Activated B cell treated with CpG ODN at 0.5 μM for 24 hours (primary cell): ENCODE results near the gene PPM1K. TPM values are rescaled to one million over a fixed set of nuclear protein-coding genes. Genes with fewer than 3 reads are reported as not detected.
"Not testable (repeated sequence)": the region's sequence is repeated elsewhere in the genome, so short reads cannot be mapped to it uniquely, and the experiment has no call there.

Source experiments
- ATAC-seq: fragments of 200-7000 bp; cut with Tn5 transposase; one replicate; pipeline ENCODE4 v1.10.0; 2021; ENCODE audit warnings: low read depth, mild to moderate bottlenecking, moderate library complexity
- CTCF ChIA-PET: fragments of 350-600 bp; sonication (Branson Sonifier 250); formaldehyde crosslinking; loops from one replicate; lab custom pipeline; 2021; ENCODE audit warnings: antibody characterized with exemption; lab: Charles Lee
- POLR2A ChIA-PET: fragments of 350-600 bp; sonication (Branson Sonifier 250); formaldehyde crosslinking; loops from one replicate; lab custom pipeline; 2021; ENCODE audit warnings: antibody characterized with exemption; lab: Charles Lee
- DNase-seq: peaks from one replicate; pipeline ENCODE4 v3.0.0; 2022
- H3K27ac Mint-ChIP-seq: one replicate; pipeline ENCODE4 v1.8.0; 2020; ENCODE audit warnings: mixed read lengths
- H3K27me3 Mint-ChIP-seq: one replicate; pipeline ENCODE4 v1.8.0; 2021; ENCODE audit warnings: mixed read lengths
- H3K36me3 Mint-ChIP-seq: one replicate; pipeline ENCODE4 v1.8.0; 2021; ENCODE audit warnings: low read depth, mixed read lengths
- H3K4me1 Mint-ChIP-seq: one replicate; pipeline ENCODE4 v1.8.0; 2021; ENCODE audit warnings: mixed read lengths
- H3K4me3 Mint-ChIP-seq: one replicate; pipeline ENCODE4 v1.8.0; 2020; ENCODE audit warnings: mild to moderate bottlenecking, mixed read lengths
- H3K9me3 Mint-ChIP-seq: one replicate; pipeline ENCODE4 v1.8.0; 2020; ENCODE audit warnings: mixed read lengths
- intact Hi-C: fragments of 100-400 bp; cut with micrococcal nuclease; formaldehyde crosslinking; loops from one replicate; pipeline ENCODE4 v1.15.1; 2024
- total RNA-seq: library from RNA; stranded (reverse); gene quantifications from 2 replicates; pipeline ENCODE4 v1.2.3, GENCODE V29; 2022
- TF ChIP-seq, protein P1 (sequence below): fragments of 200-600 bp; IDR thresholded peaks from one replicate; pipeline ENCODE4 v1.8.0; 2022; ENCODE audit warnings: antibody characterized with exemption, mild to moderate bottlenecking

Gene PPM1K
- total RNA-seq, 1 donor from 2014 or later, result 76.6 TPM

GRCh38 chr4:88320224-88320779, 35.9 kb upstream of the PPM1K start:
- Mint-ChIP-seq H3K4me1 (peaks cover 35% of the 10 kb centered on the region), H3K36me3 (no peaks in the 10 kb centered on the region), H3K9me3 (no peaks in the 10 kb centered on the region), H3K27ac (peak overlapping the region; percentile 97), H3K27me3 (no peaks in the 10 kb centered on the region), H3K4me3 (peak overlapping the region; percentile 80)
- POLR2A ChIA-PET, result interaction anchor here (0.6 to 2.3 kb wide), 14 partner anchors 15 to 1384 kb away, joined by 3 to 100 read pairs (median 4); partner anchors contain the start of genes HERC5, HERC6, HSD17B11 and PPM1K
- DNase-seq (no peak), ATAC-seq (peak; percentile 51)
- TF ChIP-seq, protein P1, sequence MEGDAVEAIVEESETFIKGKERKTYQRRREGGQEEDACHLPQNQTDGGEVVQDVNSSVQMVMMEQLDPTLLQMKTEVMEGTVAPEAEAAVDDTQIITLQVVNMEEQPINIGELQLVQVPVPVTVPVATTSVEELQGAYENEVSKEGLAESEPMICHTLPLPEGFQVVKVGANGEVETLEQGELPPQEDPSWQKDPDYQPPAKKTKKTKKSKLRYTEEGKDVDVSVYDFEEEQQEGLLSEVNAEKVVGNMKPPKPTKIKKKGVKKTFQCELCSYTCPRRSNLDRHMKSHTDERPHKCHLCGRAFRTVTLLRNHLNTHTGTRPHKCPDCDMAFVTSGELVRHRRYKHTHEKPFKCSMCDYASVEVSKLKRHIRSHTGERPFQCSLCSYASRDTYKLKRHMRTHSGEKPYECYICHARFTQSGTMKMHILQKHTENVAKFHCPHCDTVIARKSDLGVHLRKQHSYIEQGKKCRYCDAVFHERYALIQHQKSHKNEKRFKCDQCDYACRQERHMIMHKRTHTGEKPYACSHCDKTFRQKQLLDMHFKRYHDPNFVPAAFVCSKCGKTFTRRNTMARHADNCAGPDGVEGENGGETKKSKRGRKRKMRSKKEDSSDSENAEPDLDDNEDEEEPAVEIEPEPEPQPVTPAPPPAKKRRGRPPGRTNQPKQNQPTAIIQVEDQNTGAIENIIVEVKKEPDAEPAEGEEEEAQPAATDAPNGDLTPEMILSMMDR, result no peak
- CTCF ChIA-PET, result interaction anchor here (1.2 to 2.3 kb wide), 4 partner anchors 36 to 101 kb away, joined by 3 to 18 read pairs (median 8); partner anchors contain the start of genes HERC6 and PPM1K
- intact Hi-C loops, result loop anchor here (1.0 to 2.0 kb wide), 6 partner anchors 36 to 272 kb away; partner anchors contain the start of genes HERC3, HERC5, HERC6 and PPM1K

GRCh38 chr4:88318751-88319350, 34.5 kb upstream of the PPM1K start:
- H3K27ac Mint-ChIP-seq, result peak overlapping the region; percentile 97
- H3K4me3 Mint-ChIP-seq, result no peak overlapping the region
- intact Hi-C loops, result no loop called here
- TF ChIP-seq, protein P1, result no peak
- CTCF ChIA-PET, result no interaction called here
- H3K4me1 Mint-ChIP-seq, result peaks cover 35% of the 10 kb centered on the region
- H3K27me3 Mint-ChIP-seq, result no peaks in the 10 kb centered on the region
- H3K36me3 Mint-ChIP-seq, result no peaks in the 10 kb centered on the region
- H3K9me3 Mint-ChIP-seq, result no peaks in the 10 kb centered on the region
- ATAC-seq, result no peak
- no peak for DNase-seq
- POLR2A ChIA-PET, result no interaction called here

GRCh38 chr4:88315460-88316017, 31.2 kb upstream of the PPM1K start:
- CTCF ChIA-PET, result no interaction called here
- Mint-ChIP-seq H3K27me3 (no peaks in the 10 kb centered on the region), H3K4me1 (peaks cover 23% of the 10 kb centered on the region), H3K27ac (no peak overlapping the region), H3K4me3 (no peak overlapping the region), H3K9me3 (peaks cover 10% of the 10 kb centered on the region), H3K36me3 (no peaks in the 10 kb centered on the region)
- TF ChIP-seq, protein P1, result no peak
- no peak for ATAC-seq
- intact Hi-C loops, result no loop called here
- POLR2A ChIA-PET, result no interaction called here
- no peak for DNase-seq

- H3K27me3 Mint-ChIP-seq, H3K4me3 Mint-ChIP-seq, intact Hi-C loops, H3K4me1 Mint-ChIP-seq, CTCF ChIA-PET, DNase-seq, H3K36me3 Mint-ChIP-seq, H3K27ac Mint-ChIP-seq, ATAC-seq: not testable (repeated sequence)
- H3K9me3 Mint-ChIP-seq, result peaks cover 13% of the 10 kb centered on the region
- POLR2A ChIA-PET, result interaction anchor here (0.6 kb wide), 1 partner anchor 29 kb away, joined by 6 read pairs; the partner anchor contains the start of gene PPM1K
Observed at GRCh38 chr4:88313088-88313624, 28.8 kb upstream of the PPM1K start.

DNA sequence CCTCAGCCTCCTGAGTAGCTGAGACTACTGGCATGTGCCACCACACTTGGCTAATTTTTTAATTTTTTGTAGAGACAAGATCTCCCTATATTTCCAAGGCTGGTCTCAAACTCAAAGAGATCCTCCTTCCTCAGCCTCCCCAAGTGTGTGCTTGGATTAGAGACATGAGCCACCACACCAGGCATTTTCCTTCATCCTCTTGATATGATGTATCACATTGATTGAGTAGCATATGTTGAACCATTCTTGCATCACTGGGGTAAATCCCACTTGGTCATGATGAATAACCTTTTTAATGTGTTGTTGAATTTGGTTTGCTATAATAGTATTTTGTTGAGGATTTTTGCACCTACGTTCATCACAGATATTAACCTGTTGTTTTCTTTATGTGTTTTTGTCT, 24.2 kb upstream of the PPM1K start:
- ATAC-seq, result no peak
- no peak overlapping the region for H3K4me3 Mint-ChIP-seq
- TF ChIP-seq, protein P1, result no peak
- no peak overlapping the region for H3K27ac Mint-ChIP-seq
- H3K4me1 Mint-ChIP-seq, result no peaks in the 10 kb centered on the region
- intact Hi-C loops, result no loop called here
- no peak for DNase-seq
- ChIA-PET POLR2A (no interaction called here), CTCF (no interaction called here)
- H3K9me3 Mint-ChIP-seq, result peaks cover 13% of the 10 kb centered on the region
- H3K27me3 Mint-ChIP-seq, result no peaks in the 10 kb centered on the region
- H3K36me3 Mint-ChIP-seq, result no peaks in the 10 kb centered on the region
